Measurements from ENCODE around the gene ULBP3.
"Not testable (repeated sequence)": the region's sequence is repeated elsewhere in the genome, so short reads cannot be mapped to it uniquely, and the experiment has no call there.

Gene ULBP3

GRCh38 chr6:150037526-150038201 is 31.3 kb downstream of the ULBP3 start:
- FAIRE-seq: no peak

GRCh38 chr6:150036081-150036480 is 32.8 kb downstream of the ULBP3 start:
- FAIRE-seq: no peak

- FAIRE-seq: no peak
Measured at GRCh38 chr6:150033207-150033771, 35.6 kb downstream of the ULBP3 start.

GRCh38 chr6:150032598-150032997 is 36.3 kb downstream of the ULBP3 start:
- FAIRE-seq: no peak

GRCh38 chr6:150030611-150031010 is 38.3 kb downstream of the ULBP3 start:
- FAIRE-seq: no peak

- no peak for FAIRE-seq
Measured at GRCh38 chr6:150029749-150030148, 39.2 kb downstream of the ULBP3 start.

GRCh38 chr6:150029276-150029675 is 39.6 kb downstream of the ULBP3 start:
- FAIRE-seq: no peak

GRCh38 chr6:150028799-150029198 is 40.1 kb downstream of the ULBP3 start:
- no peak for FAIRE-seq

GRCh38 chr6:150027806-150028565 is 40.9 kb downstream of the ULBP3 start:
- no peak for FAIRE-seq

- FAIRE-seq: no peak
Measured at GRCh38 chr6:150026976-150027805, 41.7 kb downstream of the ULBP3 start.

- FAIRE-seq: no peak
Measured at GRCh38 chr6:150025201-150025917, 43.6 kb downstream of the ULBP3 start, which contains the start of gene RAET1L. Gene RAET1L, minus strand, starts transcription at chr6:150025532. Its CDS starts 61 bp downstream, at chr6:150025471.

GRCh38 chr6:150024646-150025155 is 44.2 kb downstream of the ULBP3 start:
- no peak for FAIRE-seq

- not testable (repeated sequence) for FAIRE-seq
Measured at GRCh38 chr6:150024021-150024420, 44.9 kb downstream of the ULBP3 start.

- not testable (repeated sequence) for FAIRE-seq
Measured at GRCh38 chr6:150021870-150022269, 47.1 kb downstream of the ULBP3 start.

GRCh38 chr6:150018846-150019580 is 49.9 kb downstream of the ULBP3 start:
- no peak for FAIRE-seq

GRCh38 chr6:150017186-150017521 is 51.8 kb downstream of the ULBP3 start:
- FAIRE-seq: not testable (repeated sequence)

GRCh38 chr6:150016324-150017185 is 52.4 kb downstream of the ULBP3 start:
- no peak for FAIRE-seq

- FAIRE-seq: not testable (repeated sequence)
Measured at GRCh38 chr6:150015281-150016001, 53.5 kb downstream of the ULBP3 start.

GRCh38 chr6:150014623-150015280 is 54.2 kb downstream of the ULBP3 start:
- FAIRE-seq: not testable (repeated sequence)

All from A204.1 (cell line).